Measurements from ENCODE around the gene SSPN. TPM values are rescaled to one million over a fixed set of nuclear protein-coding genes. Genes with fewer than 3 reads are reported as not detected.

SSPN gene
- total RNA-seq, 1 experiment from 2014 or later, result 0.17 TPM

GRCh38 chr12:26264215-26264838, 69.0 kb downstream of the SSPN start (continued):
- no peak for TF ChIP-seq REST (IDR thresholded peaks at IDR 0.05; ENCODE audit: low read depth)
- TF ChIP-seq ELF1 (IDR thresholded peaks at IDR 0.05; ENCODE audit: borderline replicate concordance, low read depth), result no peak
- no peak for TF ChIP-seq ATF3 (IDR thresholded peaks at IDR 0.05)
- no peak for TF ChIP-seq SP1 (IDR thresholded peaks at IDR 0.05; ENCODE audit: low read depth)
- no peak for TF ChIP-seq POLR2AphosphoS5 (IDR thresholded peaks at IDR 0.05; ENCODE audit: low read depth, low read length)
- TF ChIP-seq POLR2A (IDR thresholded peaks at IDR 0.05; ENCODE audit: borderline replicate concordance, extremely low read depth, insufficient read depth, insufficient read length), result no peak
- no peak for TF ChIP-seq SRF (IDR thresholded peaks at IDR 0.05; ENCODE audit: low read depth)

GRCh38 chr12:26265606-26266005, 70.2 kb downstream of the SSPN start:
- POLR2A ChIA-PET, result no interaction called here
- no peak overlapping the region for H3K4me2 ChIP-seq (ENCODE audit: low read length)
- H3K4me3 ChIP-seq (replicated peaks in 1 of 2; ENCODE audit: low read depth in 1 of 2, low read length in 2 of 2), result no peak overlapping the region
- H3K36me3 ChIP-seq (ENCODE audit: control insufficient read depth in 1 of 2, insufficient read depth in 2 of 2, low read length in 2 of 2), result no peaks in the 10 kb centered on the region
- H3K27me3 ChIP-seq (ENCODE audit: insufficient read depth, low read length), result no peaks in the 10 kb centered on the region
- DNase-seq (ENCODE audit: low read depth, low spot score), result no peak
- H3K9me2 ChIP-seq (ENCODE audit: insufficient read depth), result no peaks in the 10 kb centered on the region
- H3K9ac ChIP-seq (ENCODE audit: low read length), result no peak overlapping the region
- no peaks in the 10 kb centered on the region for H3K79me2 ChIP-seq (ENCODE audit: insufficient read depth, low read length)
- RAD21 ChIA-PET (ENCODE audit: low non-redundant PET in 1 of 2, low total read pairs in 2 of 2, uncharacterized antibody in 2 of 2, unreplicated experiment in 2 of 2), result no interaction called here
- H4K20me1 ChIP-seq (ENCODE audit: insufficient read depth), result no peaks in the 10 kb centered on the region
- H3K4me1 ChIP-seq (ENCODE audit: control insufficient read depth in 1 of 2, insufficient read depth in 2 of 2, low read length in 2 of 2), result no peaks in the 10 kb centered on the region
- intact Hi-C loops (cut with micrococcal nuclease), result no loop called here
- no TSS peak for BruUV-seq (replicated peaks)
- no peak for ATAC-seq
- no peak overlapping the region for H2AFZ ChIP-seq (ENCODE audit: low read depth, low read length, poor library complexity, severe bottlenecking)
- H3K9me3 ChIP-seq (ENCODE audit: control insufficient read depth in 1 of 2, insufficient read depth in 1 of 2, low read depth in 1 of 2, low read length in 2 of 2), result no peaks in the 10 kb centered on the region
- CTCF ChIA-PET, result no interaction called here
- no peak overlapping the region for H3K27ac ChIP-seq (ENCODE audit: low read depth, low read length)
- TF ChIP-seq ATF3 (IDR thresholded peaks at IDR 0.05) (no peak), ELF1 (IDR thresholded peaks at IDR 0.05; ENCODE audit: borderline replicate concordance, low read depth) (no peak), EZH2phosphoT487 (IDR thresholded peaks at IDR 0.05; ENCODE audit: borderline replicate concordance) (no peak), ZFX (IDR thresholded peaks at IDR 0.05) (no peak), CTCF (IDR thresholded peaks at IDR 0.05 in 2 of 3, conservative IDR thresholded peaks at IDR 0.05 in 1 of 3; ENCODE audit: borderline replicate concordance in 1 of 3, insufficient read depth in 1 of 3, low read depth in 2 of 3, low read length in 2 of 3) (no peak), ZNF274 (IDR thresholded peaks at IDR 0.05; ENCODE audit: low read depth, low read length) (no peak), TCF7L2 (IDR thresholded peaks at IDR 0.05; ENCODE audit: borderline replicate concordance, extremely low read depth, insufficient read depth, insufficient read length) (no peak), SP1 (IDR thresholded peaks at IDR 0.05; ENCODE audit: low read depth) (no peak), YY1 (IDR thresholded peaks at IDR 0.05; ENCODE audit: extremely low read depth, insufficient replicate concordance, low read depth, low read length) (no peak), ZBTB33 (IDR thresholded peaks at IDR 0.05; ENCODE audit: extremely low read depth, insufficient replicate concordance, low read length) (no peak), SIN3A (IDR thresholded peaks at IDR 0.05; ENCODE audit: low read depth) (no peak), POLR2AphosphoS5 (IDR thresholded peaks at IDR 0.05; ENCODE audit: low read depth, low read length) (no peak)

Measured in HCT116 (cell line).